OCI-LY7 (cell line): ENCODE data around the gene MRPL23.

Experiments
- CTCF ChIP-seq: fragments of 200-600 bp; sonication (generic); conservative IDR thresholded peaks from 2 replicates; pipeline ENCODE4 v1.5.1; 2014; ENCODE audit warnings: mild to moderate bottlenecking, antibody characterized with exemption, low read length, moderate library complexity, mixed read lengths
- EZH2phosphoT487 ChIP-seq: fragments of 200-600 bp; sonication (generic); IDR thresholded peaks from 2 replicates; pipeline ENCODE4 v1.6.1; 2018; ENCODE audit warnings: low read depth, borderline replicate concordance, mild to moderate bottlenecking, mixed run types, antibody characterized with exemption, low read length, moderate library complexity, mixed read lengths

DNA sequence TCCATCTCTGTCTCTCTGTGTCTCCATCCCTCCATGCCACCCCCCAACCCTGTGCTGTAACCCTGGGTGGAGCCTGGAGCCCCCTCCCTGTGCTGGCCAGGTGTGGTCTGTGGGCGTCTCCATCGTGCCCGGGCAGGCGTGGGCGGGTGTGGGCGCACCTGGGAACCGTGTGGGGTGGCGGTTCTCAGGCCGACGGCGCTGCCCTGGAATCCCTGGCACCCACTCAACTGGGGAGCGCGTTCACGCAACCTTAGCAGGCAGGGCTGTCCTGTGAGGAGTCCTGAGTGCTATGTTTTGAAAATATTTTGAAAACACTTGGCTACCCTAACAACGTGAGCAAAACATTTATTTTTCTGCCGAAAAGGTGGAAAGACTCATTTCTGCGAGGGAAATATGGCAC, 23.0 kb upstream of the MRPL23 start:
- TF ChIP-seq CTCF (no peak), EZH2phosphoT487 (no peak)
